Fibroblast of lung (primary cell): ENCODE data around the gene ALDOA. TPM values are rescaled to one million over a fixed set of nuclear protein-coding genes. Genes with fewer than 3 reads are reported as not detected.

Source experiments
- DNase-seq, 2 donors: peaks; one replicate each; pipeline versions ENCODE4 v3.0.0 to v3.0.0-alpha.2; 2010; ENCODE audit warnings: low read depth in 2 of 2
- H2AFZ ChIP-seq: 2 replicates; pipeline ENCODE4 v1.5.1; 2012; ENCODE audit warnings: low read length, control low read depth, inconsistent platforms
- H3K27ac ChIP-seq: 2 replicates; pipeline ENCODE4 v1.5.1; 2011; ENCODE audit warnings: low read length, control low read depth; ENCODE audit not compliant: insufficient read depth
- H3K27me3 ChIP-seq: 2 replicates; pipeline ENCODE4 v1.5.1; 2011; ENCODE audit warnings: mild to moderate bottlenecking, low read length; ENCODE audit not compliant: control insufficient read depth, insufficient read depth
- H3K36me3 ChIP-seq: 2 replicates; pipeline ENCODE4 v1.5.1; 2011; ENCODE audit warnings: low read length; ENCODE audit not compliant: control insufficient read depth, insufficient read depth
- H3K4me1 ChIP-seq: 2 replicates; pipeline ENCODE4 v1.5.1; 2011; ENCODE audit warnings: low read length; ENCODE audit not compliant: control insufficient read depth, insufficient read depth; ENCODE audit errors: extremely low read depth
- H3K4me2 ChIP-seq: 2 replicates; pipeline ENCODE4 v1.5.1; 2011; ENCODE audit warnings: low read length, control low read depth; ENCODE audit not compliant: insufficient read depth; ENCODE audit errors: extremely low read depth
- H3K4me3 ChIP-seq, 4 experiments: fragments of 200-600 bp in 1 of 4; sonication (generic) in 1 of 4; replicated peaks in 1 of 4; 2 replicates each; pipeline ENCODE4 v1.5.1; 2011 to 2016; ENCODE audit warnings: low read length in 4 of 4, low read depth in 3 of 4, mild to moderate bottlenecking in 3 of 4, control low read depth in 2 of 4, inconsistent platforms in 1 of 4, mixed read lengths in 1 of 4; ENCODE audit not compliant: insufficient read depth in 1 of 4; ENCODE audit errors: control extremely low read depth in 1 of 4
- H3K79me2 ChIP-seq: 2 replicates; pipeline ENCODE4 v1.5.1; 2012; ENCODE audit warnings: mild to moderate bottlenecking, low read length, inconsistent platforms; ENCODE audit not compliant: control insufficient read depth, insufficient read depth
- H3K9ac ChIP-seq: 2 replicates; pipeline ENCODE4 v1.5.1; 2011; ENCODE audit warnings: mild to moderate bottlenecking, low read length, control low read depth; ENCODE audit not compliant: insufficient read depth
- H3K9me3 ChIP-seq: 2 replicates; pipeline ENCODE4 v1.5.1; 2012; ENCODE audit warnings: low read depth, low read length; ENCODE audit not compliant: control insufficient read depth, insufficient read depth
- H4K20me1 ChIP-seq: 2 replicates; pipeline ENCODE4 v1.5.1; 2011; ENCODE audit warnings: low read length; ENCODE audit not compliant: control insufficient read depth, insufficient read depth; ENCODE audit errors: extremely low read depth
- EZH2 ChIP-seq: IDR thresholded peaks from 2 replicates; pipeline ENCODE4 v1.5.1; 2012; ENCODE audit warnings: low read length, control low read depth, mild to moderate bottlenecking; ENCODE audit errors: missing control alignments
- polyA plus RNA-seq, 2 donors: library from polyadenylated mRNA; depleted of rRNA in 1 of 2; stranded (reverse) in 1 of 2; unstranded in 1 of 2; fragments of >200 nt; gene quantifications; 2 replicates each; pipeline ENCODE4 v1.2.1, GENCODE V29; 2011 to 2012; ENCODE audit warnings: missing spikeins in 1 of 2
- total RNA-seq: library from RNA; depleted of rRNA; stranded (reverse); fragments of >200 nt; gene quantifications from 2 replicates; pipeline ENCODE4 v1.2.1, GENCODE V29; 2014
- TF ChIP-seq, protein P1 (sequence below), 2 donors: IDR thresholded peaks in 1 of 2; conservative IDR thresholded peaks in 1 of 2; 1 replicate in 1 of 2; 2 replicates in 1 of 2; pipeline ENCODE4 v1.5.1; 2011 to 2012; ENCODE audit warnings: low read length in 2 of 2, control low read depth in 1 of 2, inconsistent platforms in 1 of 2, low read depth in 1 of 2, mild to moderate bottlenecking in 1 of 2

Gene ALDOA
- total and polyA plus RNA-seq, 2 donors (not counting 1 experiment from before 2014, with no cell fraction given): 474 to 1,066 TPM

DNA sequence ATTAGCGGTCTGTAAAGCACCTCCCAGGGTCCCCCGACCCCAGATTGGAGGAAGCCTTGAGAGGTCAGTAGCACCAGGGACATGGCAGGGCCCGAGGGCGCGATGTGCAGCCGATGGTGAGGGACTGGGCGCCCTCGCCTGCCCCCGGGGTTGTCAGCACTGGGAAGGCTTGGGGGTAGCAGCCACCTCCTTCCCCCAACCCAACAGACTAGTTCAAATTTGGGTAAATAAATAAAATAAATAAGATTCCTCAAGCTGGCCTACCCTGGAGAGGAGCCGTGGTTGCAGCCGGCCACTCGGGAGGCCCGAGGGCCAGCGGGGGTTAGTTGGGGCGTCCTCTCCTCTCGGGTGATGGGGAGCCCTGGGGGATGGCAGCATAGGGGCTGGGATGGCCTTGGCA is 41.1 kb upstream of the ALDOA start:
- Histone ChIP-seq H3K27me3 (peaks cover 25% of the 10 kb centered on the region), H3K9ac (no peak overlapping the region), H3K4me1 (no peaks in the 10 kb centered on the region), H3K4me2 (no peak overlapping the region), H2AFZ (no peak overlapping the region), H3K36me3 (no peaks in the 10 kb centered on the region), H3K9me3 (no peaks in the 10 kb centered on the region), H4K20me1 (no peaks in the 10 kb centered on the region), H3K4me3 (no peak overlapping the region), H3K79me2 (no peaks in the 10 kb centered on the region), H3K27ac (no peak overlapping the region)
- no peak for TF ChIP-seq EZH2
- TF ChIP-seq, protein P1, sequence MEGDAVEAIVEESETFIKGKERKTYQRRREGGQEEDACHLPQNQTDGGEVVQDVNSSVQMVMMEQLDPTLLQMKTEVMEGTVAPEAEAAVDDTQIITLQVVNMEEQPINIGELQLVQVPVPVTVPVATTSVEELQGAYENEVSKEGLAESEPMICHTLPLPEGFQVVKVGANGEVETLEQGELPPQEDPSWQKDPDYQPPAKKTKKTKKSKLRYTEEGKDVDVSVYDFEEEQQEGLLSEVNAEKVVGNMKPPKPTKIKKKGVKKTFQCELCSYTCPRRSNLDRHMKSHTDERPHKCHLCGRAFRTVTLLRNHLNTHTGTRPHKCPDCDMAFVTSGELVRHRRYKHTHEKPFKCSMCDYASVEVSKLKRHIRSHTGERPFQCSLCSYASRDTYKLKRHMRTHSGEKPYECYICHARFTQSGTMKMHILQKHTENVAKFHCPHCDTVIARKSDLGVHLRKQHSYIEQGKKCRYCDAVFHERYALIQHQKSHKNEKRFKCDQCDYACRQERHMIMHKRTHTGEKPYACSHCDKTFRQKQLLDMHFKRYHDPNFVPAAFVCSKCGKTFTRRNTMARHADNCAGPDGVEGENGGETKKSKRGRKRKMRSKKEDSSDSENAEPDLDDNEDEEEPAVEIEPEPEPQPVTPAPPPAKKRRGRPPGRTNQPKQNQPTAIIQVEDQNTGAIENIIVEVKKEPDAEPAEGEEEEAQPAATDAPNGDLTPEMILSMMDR (conservative IDR thresholded peaks at IDR 0.05 in 1 of 2, IDR thresholded peaks at IDR 0.05 in 1 of 2; ENCODE audit: low read depth in 1 of 2, low read length in 2 of 2): no peak
- DNase-seq: no peak

DNA sequence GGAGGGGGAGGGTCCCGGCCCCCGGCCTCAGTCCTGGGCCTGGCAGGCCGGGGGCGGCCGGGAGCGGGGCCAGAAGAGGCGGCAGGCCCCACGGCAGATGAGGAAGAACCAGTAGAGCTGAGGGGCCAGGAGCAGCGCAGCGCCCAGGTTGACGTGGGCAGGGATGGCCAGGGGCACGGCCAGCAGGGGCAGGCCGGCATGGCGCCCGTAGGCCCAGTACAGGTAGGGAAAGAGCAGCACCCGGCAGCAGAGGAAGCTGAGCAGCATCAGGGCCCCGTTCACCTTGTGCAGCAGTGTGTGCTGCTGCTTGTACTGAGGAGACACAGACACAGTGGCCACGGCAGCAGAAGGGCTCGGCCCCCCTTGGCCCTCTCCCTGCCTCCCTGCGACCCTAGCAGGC is 40.4 kb upstream of the ALDOA start:
- Histone ChIP-seq H3K4me3 (no peak overlapping the region), H3K27me3 (peaks cover 32% of the 10 kb centered on the region), H3K4me2 (no peak overlapping the region), H2AFZ (no peak overlapping the region), H4K20me1 (no peaks in the 10 kb centered on the region), H3K27ac (no peak overlapping the region), H3K36me3 (no peaks in the 10 kb centered on the region), H3K9me3 (no peaks in the 10 kb centered on the region), H3K9ac (no peak overlapping the region), H3K4me1 (no peaks in the 10 kb centered on the region), H3K79me2 (no peaks in the 10 kb centered on the region)
- TF ChIP-seq, protein P1 (conservative IDR thresholded peaks at IDR 0.05 in 1 of 2, IDR thresholded peaks at IDR 0.05 in 1 of 2; ENCODE audit: low read depth in 1 of 2, low read length in 2 of 2): no peak
- TF ChIP-seq EZH2: no peak
- DNase-seq: no peak

DNA sequence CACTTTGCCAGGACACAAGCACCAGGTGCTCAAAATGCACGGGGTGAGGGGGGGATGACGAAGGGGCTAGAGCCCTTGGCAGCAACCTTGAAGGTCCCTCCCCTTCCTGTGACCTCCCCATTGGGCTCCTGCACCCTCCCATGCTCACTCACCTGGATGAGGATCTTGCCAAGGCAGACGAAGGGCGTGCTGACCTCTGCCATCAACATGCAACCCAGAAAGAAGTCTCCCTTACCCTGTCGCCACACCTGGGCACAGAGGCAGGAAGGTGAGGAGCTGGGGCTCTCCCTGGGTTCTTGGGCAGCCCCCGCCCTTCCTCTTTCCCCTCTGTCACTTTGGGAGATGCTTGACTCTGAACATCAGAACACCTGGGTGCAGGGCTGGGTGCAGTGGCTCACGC is 40.0 kb upstream of the ALDOA start:
- no peaks in the 10 kb centered on the region for H4K20me1 ChIP-seq
- H3K4me2 ChIP-seq: no peak overlapping the region
- H3K79me2 ChIP-seq: no peaks in the 10 kb centered on the region
- no peak for TF ChIP-seq EZH2
- TF ChIP-seq, protein P1 (conservative IDR thresholded peaks at IDR 0.05 in 1 of 2, IDR thresholded peaks at IDR 0.05 in 1 of 2; ENCODE audit: low read depth in 1 of 2, low read length in 2 of 2): no peak
- H3K9ac ChIP-seq: no peak overlapping the region
- no peak overlapping the region for H2AFZ ChIP-seq
- no peaks in the 10 kb centered on the region for H3K4me1 ChIP-seq
- peaks cover 33% of the 10 kb centered on the region for H3K27me3 ChIP-seq
- H3K36me3 ChIP-seq: no peaks in the 10 kb centered on the region
- H3K27ac ChIP-seq: no peak overlapping the region
- H3K4me3 ChIP-seq: no peak overlapping the region
- H3K9me3 ChIP-seq: no peaks in the 10 kb centered on the region
- DNase-seq: no peak
